GM12878 (cell line): Measurements from ENCODE around the gene ZSCAN9. TPM values are rescaled to one million over a fixed set of nuclear protein-coding genes. Genes with fewer than 3 reads are reported as not detected.

Experiments
- ATAC-seq: fragments of 200-7000 bp; cut with Tn5 transposase; 3 replicates; pipeline ENCODE4 v1.9.1; 2020; ENCODE audit warnings: mild to moderate bottlenecking, moderate library complexity
- BruUV-seq: library from RNA; stranded (reverse); fragments of 400-500 nt; replicated peaks from 2 replicates; lab custom pipeline; 2021; lab: Mats Ljungman, UMichigan
- CTCF ChIA-PET: fragments of 300-600 bp; sonication (Branson Sonifier 250); formaldehyde crosslinking; extraction: SDS; loops from one replicate; lab custom pipeline; 2021; ENCODE audit warnings: inconsistent platforms; lab: Yijun Ruan, JAX
- POLR2A ChIA-PET: fragments of 350-600 bp; formaldehyde crosslinking; extraction: SDS; loops from one replicate; lab custom pipeline; 2021; ENCODE audit warnings: inconsistent platforms; lab: Charles Lee
- RAD21 ChIA-PET: fragments of 300-600 bp; sonication (Branson Sonifier 250); formaldehyde crosslinking; loops from one replicate; lab custom pipeline; 2023; ENCODE audit warnings: antibody characterized with exemption; ENCODE audit not compliant: unreplicated experiment; lab: Charles Lee
- SMC1A ChIA-PET: fragments of 300-600 bp; sonication (Branson Sonifier 250); formaldehyde crosslinking; loops from one replicate; lab custom pipeline; 2023; ENCODE audit not compliant: unreplicated experiment, uncharacterized antibody; lab: Charles Lee
- DNase-seq: peaks from one replicate; pipeline ENCODE4 v3.0.0-alpha.2; 2011; ENCODE audit warnings: low read depth, low spot score
- FAIRE-seq: peaks from 3 replicates; lab custom pipeline; 2011; peaks lifted over from hg19 to GRCh38; lab: Jason Lieb, UNC
- H2AFZ ChIP-seq: 2 replicates; pipeline ENCODE4 v1.6.0; 2011; ENCODE audit warnings: low read depth, low read length, control low read depth; ENCODE audit not compliant: control insufficient read depth
- H3K27ac ChIP-seq: 2 replicates; pipeline ENCODE4 v1.5.1; 2011; ENCODE audit warnings: control low read depth; ENCODE audit not compliant: control insufficient read depth, insufficient read depth
- H3K27me3 ChIP-seq, 2 experiments: replicated peaks in 1 of 2; 2 replicates each; pipeline versions ENCODE4 v1.6.0 to v1.6.1; 2011; ENCODE audit warnings: low read length in 1 of 2; ENCODE audit not compliant: control insufficient read depth in 2 of 2, insufficient read depth in 2 of 2
- H3K36me3 ChIP-seq, 2 experiments: 2 replicates each; pipeline ENCODE4 v1.5.1; 2011; ENCODE audit warnings: low read length in 1 of 2; ENCODE audit not compliant: control insufficient read depth in 2 of 2, insufficient read depth in 2 of 2
- H3K4me1 ChIP-seq: 2 replicates; pipeline ENCODE4 v1.6.1; 2011; ENCODE audit warnings: mild to moderate bottlenecking, low read length, moderate library complexity, mixed read lengths; ENCODE audit not compliant: control insufficient read depth, insufficient read depth
- H3K4me2 ChIP-seq: 2 replicates; pipeline ENCODE4 v1.6.0; 2011; ENCODE audit warnings: control low read depth; ENCODE audit not compliant: control insufficient read depth, insufficient read depth
- H3K4me3 ChIP-seq: fragments of 200-600 bp; sonication (generic); 2 replicates; pipeline ENCODE4 v1.5.1; 2016
- H3K79me2 ChIP-seq: 2 replicates; pipeline ENCODE4 v1.6.0; 2011; ENCODE audit warnings: low read length; ENCODE audit not compliant: control insufficient read depth, insufficient read depth
- H3K9ac ChIP-seq: 2 replicates; pipeline ENCODE4 v1.8.0; 2011; ENCODE audit warnings: low read length, control low read depth, mixed read lengths; ENCODE audit not compliant: control insufficient read depth, insufficient read depth
- H3K9me3 ChIP-seq: replicated peaks from 3 replicates; pipeline ENCODE4 v1.5.1; 2011; ENCODE audit warnings: mild to moderate bottlenecking, low read length; ENCODE audit not compliant: control insufficient read depth, insufficient read depth
- H4K20me1 ChIP-seq: 2 replicates; pipeline ENCODE4 v1.6.0; 2011; ENCODE audit not compliant: control insufficient read depth, insufficient read depth
- E4F1 ChIP-seq: fragments of 450-650 bp; IDR thresholded peaks from 2 replicates; pipeline ENCODE4 v1.6.1; 2018; ENCODE audit warnings: borderline replicate concordance, mild to moderate bottlenecking; ENCODE audit not compliant: partially characterized antibody
- FOXM1 ChIP-seq: IDR thresholded peaks from 2 replicates; pipeline ENCODE4 v1.6.1; 2012; ENCODE audit warnings: low read depth, mild to moderate bottlenecking, inconsistent platforms, low read length, moderate library complexity
- KLF5 ChIP-seq: fragments of 450-650 bp; IDR thresholded peaks from 2 replicates; pipeline ENCODE4 v1.6.1; 2014; ENCODE audit warnings: mild to moderate bottlenecking; ENCODE audit not compliant: partially characterized antibody
- MTA2 ChIP-seq: fragments of 450-650 bp; IDR thresholded peaks from 2 replicates; pipeline ENCODE4 v1.6.1; 2016; ENCODE audit warnings: low read depth, mild to moderate bottlenecking, moderate library complexity
- NFIC ChIP-seq: IDR thresholded peaks from 2 replicates; pipeline ENCODE4 v1.6.1; 2012; ENCODE audit warnings: low read depth, mild to moderate bottlenecking, inconsistent platforms, low read length, moderate library complexity
- NR2C1 ChIP-seq: fragments of 450-650 bp; IDR thresholded peaks from 2 replicates; pipeline ENCODE4 v1.6.1; 2017; ENCODE audit warnings: antibody characterized with exemption, mild to moderate bottlenecking, moderate library complexity
- POU2F2 ChIP-seq: IDR thresholded peaks from 3 replicates; pipeline ENCODE4 v1.6.1; 2011; ENCODE audit warnings: low read depth, mild to moderate bottlenecking, low read length, borderline replicate concordance
- ZBTB4 ChIP-seq: fragments of 450-650 bp; formaldehyde crosslinking; IDR thresholded peaks from 2 replicates; pipeline ENCODE4 v1.4.0; 2022; ENCODE audit warnings: mild to moderate bottlenecking, moderate library complexity
- ZNF24 ChIP-seq: fragments of 450-650 bp; IDR thresholded peaks from 2 replicates; pipeline ENCODE4 v1.6.1; 2017; ENCODE audit warnings: antibody characterized with exemption, mild to moderate bottlenecking
- WGBS: methylation state at CpG from one replicate; pipeline ENCODE4 v1.1.6; 2016; ENCODE audit warnings: low lambda C conversion rate; ENCODE audit not compliant: insufficient replicate concordance, insufficient coverage; ENCODE audit errors: missing lambda C conversion rate; 5-methylcytosine and 5-hydroxymethylcytosine counted together
- in situ Hi-C: fragments of 300-500 bp; cut with MboI; formaldehyde crosslinking; loops from 9 replicates; pipeline ENCODE4 v1.14.3; 2018; ENCODE audit warnings: mixed read lengths
- intact Hi-C: fragments of 100-400 bp; cut with micrococcal nuclease; formaldehyde crosslinking; loops from one replicate; pipeline ENCODE4 v1.14.2; 2022; ENCODE audit not compliant: unreplicated experiment
- polyA plus RNA-seq, 11 experiments: library from polyadenylated mRNA; depleted of rRNA in 4 of 11; unstranded in 6 of 11; stranded (reverse) in 5 of 11; fragments of >200 nt; fragmentation: Nextera tagmentation in 4 of 11; fragmentation: Illumina TruSeq in 1 of 11; extraction: Ambion mirVana in 4 of 11; extraction: Trizol in 1 of 11; gene quantifications; 1 replicate in 1 of 11; 2 replicates in 10 of 11; pipeline versions ENCODE4 v1.2.1 to v1.2.3, GENCODE V29; 2011 to 2016; ENCODE audit warnings: inconsistent platforms in 2 of 11, missing spikeins in 2 of 11, low read depth in 1 of 11
- total RNA-seq, 4 experiments: library from RNA; depleted of rRNA in 3 of 4; stranded (reverse); fragments of >200 nt in 3 of 4; fragmentation: Illumina TruSeq in 1 of 4; extraction: Trizol in 1 of 4; gene quantifications; 2 replicates each; pipeline versions ENCODE4 v1.2.1 to v1.2.3, GENCODE V29; 2013 to 2021

The ZSCAN9 gene
- total and polyA plus RNA-seq, 10 of the 15 experiments (the other 5 are each of a cell fraction or from before 2014, with no cell fraction given) = 8.1 to 28.7 (median 17.4) TPM

GRCh38 chr6:28245206-28245941 is 20.3 kb downstream of the ZSCAN9 start:
- intact Hi-C loops = no loop called here
- ATAC-seq (no peak), DNase-seq (no peak)
- Histone ChIP-seq H3K9me3 (no peaks in the 10 kb centered on the region), H3K27me3 (no peaks in the 10 kb centered on the region), H2AFZ (no peak overlapping the region), H3K4me3 (no peak overlapping the region)
- RAD21 ChIA-PET = no interaction called here
- 0 out of 2 replicates have a peak, but pooled peaks have one; percentile 30 for TF ChIP-seq ZNF24
- TF ChIP-seq NFIC = no peak
- TF ChIP-seq, all 136 proteins: peak for 1
- ChIA-PET POLR2A (no interaction called here), SMC1A (interaction anchor here (1.0 kb wide), 1 partner anchor 96 kb away, joined by 3 read pairs; no protein-coding TSS in a partner anchor), CTCF (interaction anchor here (0.7 kb wide), 1 partner anchor 13 kb away, joined by 3 read pairs; no protein-coding TSS in a partner anchor)
- 95% methylated on average over 6 of the region's 6 CpGs for WGBS
- BruUV-seq = TSS peak; percentile 39
- Histone ChIP-seq H3K27ac (no peak overlapping the region), H3K4me2 (no peak overlapping the region), H3K9ac (no peak overlapping the region), H3K79me2 (no peaks in the 10 kb centered on the region; the same call in 1 of the 2 replicates), H3K4me1 (no peaks in the 10 kb centered on the region), H3K36me3 (peaks cover 0 to 12% of the 10 kb centered on the region in 2 experiments; a peak in 3 of 4 replicates), H4K20me1 (no peaks in the 10 kb centered on the region)
- in situ Hi-C loops = no loop called here
- no peak for FAIRE-seq

GRCh38 chr6:28248916-28249315 is 23.8 kb downstream of the ZSCAN9 start:
- Histone ChIP-seq H3K4me2 (no peak overlapping the region), H3K36me3 (peaks cover 0 to 12% of the 10 kb centered on the region in 2 experiments; a peak in 3 of 4 replicates), H3K4me1 (no peaks in the 10 kb centered on the region), H3K9me3 (no peaks in the 10 kb centered on the region), H2AFZ (no peak overlapping the region), H3K4me3 (no peak overlapping the region), H4K20me1 (no peaks in the 10 kb centered on the region), H3K27me3 (no peaks in the 10 kb centered on the region), H3K27ac (no peak overlapping the region), H3K9ac (no peak overlapping the region), H3K79me2 (peaks cover 14% of the 10 kb centered on the region)
- no peak for DNase-seq
- CTCF ChIA-PET = interaction anchor here (1.8 kb wide), 1 partner anchor 19 kb away, joined by 8 read pairs; no protein-coding TSS in a partner anchor
- no TSS peak for BruUV-seq
- ATAC-seq = no peak
- intact Hi-C loops = no loop called here
- SMC1A ChIA-PET = interaction anchor here (1.7 kb wide), 1 partner anchor 108 kb away, joined by 6 read pairs; the partner anchor contains the start of gene ZKSCAN8
- in situ Hi-C loops = no loop called here
- FAIRE-seq = no peak
- POLR2A ChIA-PET = interaction anchor here (0.6 kb wide), 1 partner anchor 18 kb away, joined by 3 read pairs; the partner anchor contains the start of gene ZSCAN26
- RAD21 ChIA-PET = interaction anchor here (2.3 kb wide), 1 partner anchor 22 kb away, joined by 6 read pairs; no protein-coding TSS in a partner anchor
- 38% methylated on average over 1 of the region's 1 CpG for WGBS
- TF ChIP-seq FOXM1 (no peak), ZBTB4 (no peak), E4F1 (no peak), POU2F2 (no peak), NR2C1 (no peak), MTA2 (no peak), KLF5 (no peak)
